HEK293 (cell line): Measurements from ENCODE around the gene GP1BB.

Source experiments
- CTCF ChIA-PET: fragments of 350-600 bp; formaldehyde crosslinking; extraction: SDS; loops from one replicate; lab custom pipeline; 2021; ENCODE audit warnings: antibody characterized with exemption; lab: Yijun Ruan, JAX
- POLR2A ChIA-PET: fragments of 300-600 bp; formaldehyde crosslinking; extraction: SDS; loops from one replicate; lab custom pipeline; 2020; ENCODE audit warnings: antibody characterized with exemption, inconsistent platforms; lab: Yijun Ruan, JAX
- H3K27ac ChIP-seq: fragments of 200-500 bp; sonication (Bioruptor generic); 2 replicates; pipeline ENCODE4 v1.5.1; 2014; ENCODE audit warnings: low read depth, low read length, control low read depth, inconsistent platforms; ENCODE audit errors: extremely low read depth
- H3K36me3 ChIP-seq, 2 experiments: fragments of 200-500 bp in 1 of 2; sonication (Bioruptor generic) in 1 of 2; 1 replicate in 1 of 2; 2 replicates in 1 of 2; pipeline ENCODE4 v1.5.1; 2014 to 2017; ENCODE audit warnings: inconsistent platforms in 2 of 2, low read length in 2 of 2; ENCODE audit not compliant: control insufficient read depth in 2 of 2, insufficient read depth in 1 of 2
- H3K4me1 ChIP-seq: fragments of 200-500 bp; sonication (Bioruptor generic); 2 replicates; pipeline ENCODE4 v1.5.1; 2014; ENCODE audit warnings: mild to moderate bottlenecking, low read length, inconsistent platforms; ENCODE audit not compliant: control insufficient read depth, insufficient read depth
- H3K4me3 ChIP-seq: 2 replicates; pipeline ENCODE4 v1.5.1; 2011; ENCODE audit warnings: low read depth, mild to moderate bottlenecking, control low read depth, low read length, moderate library complexity
- H3K9me3 ChIP-seq: fragments of 200-500 bp; sonication (Bioruptor generic); 2 replicates; pipeline ENCODE4 v1.5.1; 2014; ENCODE audit warnings: low read depth, low read length, inconsistent platforms; ENCODE audit not compliant: control insufficient read depth, insufficient read depth
- GLIS2 ChIP-seq: fragments of 450-650 bp; formaldehyde crosslinking; IDR thresholded peaks from 2 replicates; pipeline ENCODE4 v1.5.1; 2016; ENCODE audit warnings: missing biosample characterization, missing genetic modification characterization
- INSM2 ChIP-seq: fragments of 450-650 bp; formaldehyde crosslinking; IDR thresholded peaks from 2 replicates; pipeline ENCODE4 v1.5.1; 2016; ENCODE audit warnings: missing biosample characterization, missing genetic modification characterization
- MYNN ChIP-seq: fragments of 450-650 bp; formaldehyde crosslinking; IDR thresholded peaks from 2 replicates; pipeline ENCODE4 v1.5.1; 2016; ENCODE audit warnings: missing biosample characterization, missing genetic modification characterization, borderline replicate concordance
- PRDM1 ChIP-seq: fragments of 450-650 bp; formaldehyde crosslinking; IDR thresholded peaks from 2 replicates; pipeline ENCODE4; 2016; ENCODE audit warnings: missing biosample characterization, missing genetic modification characterization
- PRDM6 ChIP-seq: fragments of 450-650 bp; formaldehyde crosslinking; IDR thresholded peaks from 2 replicates; pipeline ENCODE4 v1.5.1; 2017; ENCODE audit warnings: missing biosample characterization, missing genetic modification characterization
- TSHZ1 ChIP-seq: fragments of 450-650 bp; formaldehyde crosslinking; IDR thresholded peaks from 2 replicates; pipeline ENCODE4 v1.5.1; 2016; ENCODE audit warnings: missing biosample characterization, missing genetic modification characterization, borderline replicate concordance
- YY1 ChIP-seq: fragments of 450-650 bp; formaldehyde crosslinking; IDR thresholded peaks from 2 replicates; pipeline ENCODE4 v1.5.1; 2018; ENCODE audit warnings: missing biosample characterization, missing genetic modification characterization
- ZBTB10 ChIP-seq: fragments of 450-650 bp; formaldehyde crosslinking; IDR thresholded peaks from 2 replicates; pipeline ENCODE4 v1.5.1; 2016; ENCODE audit warnings: missing biosample characterization, missing genetic modification characterization
- ZBTB49 ChIP-seq: fragments of 450-650 bp; formaldehyde crosslinking; IDR thresholded peaks from 2 replicates; pipeline ENCODE4 v1.5.1; 2016; ENCODE audit warnings: missing biosample characterization, missing genetic modification characterization, low read depth
- ZNF10 ChIP-seq: fragments of 450-650 bp; formaldehyde crosslinking; IDR thresholded peaks from 2 replicates; pipeline ENCODE4 v1.5.1; 2017; ENCODE audit warnings: missing biosample characterization, missing genetic modification characterization
- ZNF214 ChIP-seq: fragments of 450-650 bp; formaldehyde crosslinking; IDR thresholded peaks from 2 replicates; pipeline ENCODE4 v1.5.1; 2017; ENCODE audit warnings: missing biosample characterization, mild to moderate bottlenecking, missing genetic modification characterization, borderline replicate concordance
- ZNF311 ChIP-seq: fragments of 450-650 bp; formaldehyde crosslinking; IDR thresholded peaks from 2 replicates; pipeline ENCODE4 v1.5.1; 2017; ENCODE audit warnings: missing biosample characterization, missing genetic modification characterization, borderline replicate concordance
- ZNF404 ChIP-seq: fragments of 450-650 bp; formaldehyde crosslinking; IDR thresholded peaks from 2 replicates; pipeline ENCODE4 v1.5.1; 2017; ENCODE audit warnings: missing biosample characterization, missing genetic modification characterization
- ZNF423 ChIP-seq: fragments of 450-650 bp; formaldehyde crosslinking; IDR thresholded peaks from 2 replicates; pipeline ENCODE4 v1.5.1; 2016; ENCODE audit warnings: missing biosample characterization, missing genetic modification characterization
- ZNF521 ChIP-seq: fragments of 450-650 bp; formaldehyde crosslinking; IDR thresholded peaks from 2 replicates; pipeline ENCODE4 v1.5.1; 2017; ENCODE audit warnings: missing biosample characterization, mild to moderate bottlenecking, missing genetic modification characterization
- ZNF768 ChIP-seq: fragments of 450-650 bp; formaldehyde crosslinking; IDR thresholded peaks from 2 replicates; pipeline ENCODE4 v1.5.1; 2018; ENCODE audit warnings: missing biosample characterization, mild to moderate bottlenecking, missing genetic modification characterization
- ZSCAN16 ChIP-seq: fragments of 450-650 bp; formaldehyde crosslinking; IDR thresholded peaks from 2 replicates; pipeline ENCODE4 v1.5.1; 2016; ENCODE audit warnings: missing biosample characterization, missing genetic modification characterization

Gene GP1BB

GRCh38 chr22:19766240-19766510 is 42.8 kb downstream of the GP1BB start:
- CTCF ChIA-PET = no interaction called here
- POLR2A ChIA-PET = no interaction called here
- H3K9me3 ChIP-seq = no peaks in the 10 kb centered on the region
- no peak overlapping the region for H3K27ac ChIP-seq
- TF ChIP-seq ZNF10 (no peak), INSM2 (no peak), ZNF521 (tag by site-specific recombination) (no peak), YY1 (tag by site-specific recombination) (no peak)
- TF ChIP-seq, all 188 proteins: peak for 0
- no peaks in the 10 kb centered on the region for H3K4me1 ChIP-seq
- H3K36me3 ChIP-seq = peaks cover 0 to 83% of the 10 kb centered on the region in 2 experiments; a peak in 1 of 3 replicates
- no peak overlapping the region for H3K4me3 ChIP-seq

- POLR2A ChIA-PET = no interaction called here
- TF ChIP-seq ZBTB49 (tag by site-specific recombination) (no peak), ZNF404 (tag by site-specific recombination) (no peak), ZBTB10 (no peak), PRDM6 (no peak), ZNF768 (no peak), ZNF311 (tag by site-specific recombination) (no peak), ZSCAN16 (tag by site-specific recombination) (no peak), ZNF423 (no peak), ZNF214 (tag by site-specific recombination) (no peak), PRDM1 (no peak), GLIS2 (tag by site-specific recombination) (no peak), TSHZ1 (no peak), MYNN (tag by site-specific recombination) (no peak)
- no peaks in the 10 kb centered on the region for H3K4me1 ChIP-seq
- no peak overlapping the region for H3K27ac ChIP-seq
- H3K9me3 ChIP-seq = no peaks in the 10 kb centered on the region
- peaks cover 0 to 83% of the 10 kb centered on the region in 2 experiments; a peak in 1 of 3 replicates for H3K36me3 ChIP-seq
- H3K4me3 ChIP-seq = no peak overlapping the region
- CTCF ChIA-PET = no interaction called here
These were observed 43.4 kb downstream of the GP1BB start for GRCh38 chr22:19766511-19767426.
